Neural cell (in vitro differentiated cells): ENCODE measurements around the gene PRKAR1B. TPM values are rescaled to one million over a fixed set of nuclear protein-coding genes. Genes with fewer than 3 reads are reported as not detected.

Source experiments
- H2AFZ ChIP-seq: fragments of 200-600, 300-800 bp; sonication (generic), shearing (Covaris generic); 2 replicates; pipeline ENCODE4 v1.6.0; 2014; ENCODE audit warnings: low read depth, mild to moderate bottlenecking, antibody characterized with exemption, low read length, moderate library complexity
- H3F3A ChIP-seq: fragments of 200-600 bp; shearing (Covaris generic); 2 replicates; pipeline ENCODE4 v1.6.1; 2016; ENCODE audit warnings: mild to moderate bottlenecking, moderate library complexity, mixed read lengths, antibody characterized with exemption, low read length; ENCODE audit not compliant: insufficient read depth, poor library complexity, severe bottlenecking
- H3K27ac ChIP-seq: fragments of 200-600, 300-800 bp; sonication (generic), shearing (Covaris generic); 2 replicates; pipeline ENCODE4 v1.5.1; 2014; ENCODE audit warnings: mild to moderate bottlenecking, low read length, moderate library complexity
- H3K27me3 ChIP-seq: fragments of 300-800, 200-600 bp; sonication (generic), shearing (Covaris generic); 2 replicates; pipeline ENCODE4 v1.6.0; 2014; ENCODE audit warnings: mild to moderate bottlenecking, low read depth, low read length, moderate library complexity; ENCODE audit not compliant: insufficient read depth
- H3K36me3 ChIP-seq: fragments of 300-800, 200-600 bp; sonication (generic), shearing (Covaris generic); 2 replicates; pipeline ENCODE4 v1.5.1; 2014; ENCODE audit warnings: mild to moderate bottlenecking, antibody characterized with exemption, low read length, moderate library complexity; ENCODE audit not compliant: insufficient read depth
- H3K4me2 ChIP-seq: fragments of 300-800, 200-600 bp; sonication (generic), shearing (Covaris generic); 2 replicates; pipeline ENCODE4 v1.6.0; 2014; ENCODE audit warnings: mild to moderate bottlenecking, low read length
- H3K4me3 ChIP-seq: fragments of 300-800, 200-600 bp; sonication (generic), shearing (Covaris generic); 2 replicates; pipeline ENCODE4 v1.5.1; 2014; ENCODE audit warnings: mild to moderate bottlenecking, low read length, moderate library complexity
- H3K79me2 ChIP-seq: fragments of 200-600 bp; shearing (Covaris generic); replicated peaks from 2 replicates; pipeline ENCODE4 v1.6.0; 2014; ENCODE audit warnings: mild to moderate bottlenecking, low read length, moderate library complexity; ENCODE audit not compliant: insufficient read depth
- H3K9ac ChIP-seq: fragments of 300-800, 200-600 bp; sonication (generic), shearing (Covaris generic); 2 replicates; pipeline ENCODE4 v1.6.1; 2016; ENCODE audit warnings: mild to moderate bottlenecking, low read length, mixed read lengths
- H3K9me2 ChIP-seq: fragments of 200-600 bp; shearing (Covaris generic); 2 replicates; pipeline ENCODE4 v1.6.1; 2016; ENCODE audit warnings: mild to moderate bottlenecking, low read length, mixed read lengths; ENCODE audit not compliant: insufficient read depth
- H3K9me3 ChIP-seq: fragments of 200-600, 300-800 bp; sonication (generic), shearing (Covaris generic); 2 replicates; pipeline ENCODE4 v1.6.1; 2016; ENCODE audit warnings: mild to moderate bottlenecking, mixed run types, low read length, moderate library complexity, mixed read lengths
- H4K20me1 ChIP-seq: fragments of 200-600 bp; shearing (Covaris generic); 2 replicates; pipeline ENCODE4 v1.6.1; 2016; ENCODE audit warnings: mild to moderate bottlenecking, mixed run types; ENCODE audit not compliant: insufficient read depth
- CTCF ChIP-seq: fragments of 450-650 bp; IDR thresholded peaks from 2 replicates; pipeline ENCODE4 v1.5.1; 2014; ENCODE audit warnings: antibody characterized with exemption, mild to moderate bottlenecking, moderate library complexity; ENCODE audit not compliant: poor library complexity, severe bottlenecking
- EP300 ChIP-seq: fragments of 450-650 bp; conservative IDR thresholded peaks from 2 replicates; pipeline ENCODE4 v1.6.1; 2014; ENCODE audit warnings: antibody characterized with exemption, mild to moderate bottlenecking, moderate library complexity; ENCODE audit not compliant: poor library complexity, severe bottlenecking
- EZH2 ChIP-seq: fragments of 200-600, 300-800 bp; shearing (Covaris generic), sonication (generic); IDR thresholded peaks from 2 replicates; pipeline ENCODE4 v1.6.1; 2014; ENCODE audit warnings: antibody characterized with exemption, low read length, borderline replicate concordance, mild to moderate bottlenecking; ENCODE audit not compliant: insufficient read depth, poor library complexity, severe bottlenecking
- MXI1 ChIP-seq: fragments of 450-650 bp; conservative IDR thresholded peaks from 2 replicates; pipeline ENCODE4 v1.6.1; 2014; ENCODE audit warnings: antibody characterized with exemption, mild to moderate bottlenecking; ENCODE audit not compliant: poor library complexity, severe bottlenecking
- POLR2AphosphoS5 ChIP-seq: IDR thresholded peaks from 2 replicates; pipeline ENCODE4 v1.6.1; 2012
- RAD21 ChIP-seq: fragments of 450-650 bp; conservative IDR thresholded peaks from 2 replicates; pipeline ENCODE4 v1.6.1; 2014; ENCODE audit warnings: antibody characterized with exemption, mild to moderate bottlenecking, moderate library complexity
- SMC3 ChIP-seq: fragments of 450-650 bp; conservative IDR thresholded peaks from 2 replicates; pipeline ENCODE4 v1.6.1; 2014; ENCODE audit warnings: antibody characterized with exemption, mild to moderate bottlenecking, moderate library complexity; ENCODE audit not compliant: poor library complexity
- TAF1 ChIP-seq: IDR thresholded peaks from 2 replicates; pipeline ENCODE4 v1.6.1; 2012; ENCODE audit warnings: low read depth
- polyA plus RNA-seq: library from polyadenylated mRNA; depleted of rRNA; stranded (reverse); fragments of >200 nt; gene quantifications from 2 replicates; pipeline ENCODE4 v1.2.3, GENCODE V29; 2014
- TF ChIP-seq, protein P1 (sequence below): IDR thresholded peaks from 2 replicates; pipeline ENCODE4 v1.6.1; 2012; ENCODE audit warnings: borderline replicate concordance

PRKAR1B gene
- polyA plus RNA-seq, 1 donor from 2014 or later: 38.6 TPM

DNA sequence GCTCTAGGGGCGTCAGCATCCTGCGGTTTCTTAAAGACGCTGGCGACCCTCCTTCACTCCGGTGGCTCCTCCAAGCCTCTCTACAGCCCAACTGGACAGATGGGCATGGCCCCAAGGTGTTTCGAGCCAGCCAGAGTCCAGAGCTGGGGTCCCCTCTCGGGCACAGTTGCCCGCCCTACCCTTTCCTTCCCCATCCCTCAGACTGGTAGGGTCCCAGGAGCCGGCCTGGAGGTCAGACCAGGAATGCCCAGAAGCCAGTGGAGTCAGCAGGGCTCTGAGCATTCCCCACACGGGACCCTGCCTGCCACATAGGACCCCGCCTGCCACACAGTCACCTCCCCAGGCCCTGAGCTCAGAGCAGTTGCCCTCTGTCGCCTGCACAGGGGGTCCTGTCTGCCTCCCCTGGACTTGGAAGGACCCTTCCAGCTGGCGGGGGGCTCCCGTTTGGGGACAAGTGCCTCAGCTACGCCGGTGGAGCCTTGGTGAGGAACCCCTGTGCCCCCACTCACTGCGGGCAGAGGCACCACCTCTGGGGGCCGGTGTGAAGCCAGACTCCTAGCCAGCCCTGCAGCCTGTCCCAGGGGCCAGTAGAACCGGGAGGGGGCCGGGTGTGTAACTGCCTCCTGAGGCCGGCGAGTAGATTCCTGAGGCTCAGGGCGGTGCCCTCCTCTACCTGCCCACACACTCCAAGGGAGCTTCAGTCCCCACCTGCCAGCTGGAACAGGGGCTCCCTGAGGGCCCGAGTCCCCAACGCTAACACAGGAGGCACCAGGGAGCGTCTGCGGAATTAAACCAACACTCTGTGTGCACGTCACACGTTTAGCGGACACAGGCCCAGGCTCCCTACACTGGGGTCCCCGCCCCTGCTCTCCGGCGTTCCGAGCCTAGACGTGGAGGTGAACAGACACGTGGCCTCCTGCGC, 188.1 kb downstream of the PRKAR1B start:
- Histone ChIP-seq H3K9me2 (no peaks in the 10 kb centered on the region), H4K20me1 (no peaks in the 10 kb centered on the region), H3K27ac (no peak overlapping the region), H3F3A (no peaks in the 10 kb centered on the region), H3K79me2 (no peaks in the 10 kb centered on the region), H3K36me3 (no peaks in the 10 kb centered on the region), H3K9me3 (no peaks in the 10 kb centered on the region), H3K4me3 (no peak overlapping the region), H2AFZ (no peak overlapping the region), H3K27me3 (no peaks in the 10 kb centered on the region), H3K4me2 (no peak overlapping the region), H3K9ac (no peak overlapping the region)
- TF ChIP-seq EZH2 (no peak), EP300 (no peak), MXI1 (no peak), POLR2AphosphoS5 (no peak), TAF1 (no peak), RAD21 (no peak), SMC3 (no peak), CTCF (no peak)
- TF ChIP-seq, protein P1, sequence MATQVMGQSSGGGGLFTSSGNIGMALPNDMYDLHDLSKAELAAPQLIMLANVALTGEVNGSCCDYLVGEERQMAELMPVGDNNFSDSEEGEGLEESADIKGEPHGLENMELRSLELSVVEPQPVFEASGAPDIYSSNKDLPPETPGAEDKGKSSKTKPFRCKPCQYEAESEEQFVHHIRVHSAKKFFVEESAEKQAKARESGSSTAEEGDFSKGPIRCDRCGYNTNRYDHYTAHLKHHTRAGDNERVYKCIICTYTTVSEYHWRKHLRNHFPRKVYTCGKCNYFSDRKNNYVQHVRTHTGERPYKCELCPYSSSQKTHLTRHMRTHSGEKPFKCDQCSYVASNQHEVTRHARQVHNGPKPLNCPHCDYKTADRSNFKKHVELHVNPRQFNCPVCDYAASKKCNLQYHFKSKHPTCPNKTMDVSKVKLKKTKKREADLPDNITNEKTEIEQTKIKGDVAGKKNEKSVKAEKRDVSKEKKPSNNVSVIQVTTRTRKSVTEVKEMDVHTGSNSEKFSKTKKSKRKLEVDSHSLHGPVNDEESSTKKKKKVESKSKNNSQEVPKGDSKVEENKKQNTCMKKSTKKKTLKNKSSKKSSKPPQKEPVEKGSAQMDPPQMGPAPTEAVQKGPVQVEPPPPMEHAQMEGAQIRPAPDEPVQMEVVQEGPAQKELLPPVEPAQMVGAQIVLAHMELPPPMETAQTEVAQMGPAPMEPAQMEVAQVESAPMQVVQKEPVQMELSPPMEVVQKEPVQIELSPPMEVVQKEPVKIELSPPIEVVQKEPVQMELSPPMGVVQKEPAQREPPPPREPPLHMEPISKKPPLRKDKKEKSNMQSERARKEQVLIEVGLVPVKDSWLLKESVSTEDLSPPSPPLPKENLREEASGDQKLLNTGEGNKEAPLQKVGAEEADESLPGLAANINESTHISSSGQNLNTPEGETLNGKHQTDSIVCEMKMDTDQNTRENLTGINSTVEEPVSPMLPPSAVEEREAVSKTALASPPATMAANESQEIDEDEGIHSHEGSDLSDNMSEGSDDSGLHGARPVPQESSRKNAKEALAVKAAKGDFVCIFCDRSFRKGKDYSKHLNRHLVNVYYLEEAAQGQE: no peak

DNA sequence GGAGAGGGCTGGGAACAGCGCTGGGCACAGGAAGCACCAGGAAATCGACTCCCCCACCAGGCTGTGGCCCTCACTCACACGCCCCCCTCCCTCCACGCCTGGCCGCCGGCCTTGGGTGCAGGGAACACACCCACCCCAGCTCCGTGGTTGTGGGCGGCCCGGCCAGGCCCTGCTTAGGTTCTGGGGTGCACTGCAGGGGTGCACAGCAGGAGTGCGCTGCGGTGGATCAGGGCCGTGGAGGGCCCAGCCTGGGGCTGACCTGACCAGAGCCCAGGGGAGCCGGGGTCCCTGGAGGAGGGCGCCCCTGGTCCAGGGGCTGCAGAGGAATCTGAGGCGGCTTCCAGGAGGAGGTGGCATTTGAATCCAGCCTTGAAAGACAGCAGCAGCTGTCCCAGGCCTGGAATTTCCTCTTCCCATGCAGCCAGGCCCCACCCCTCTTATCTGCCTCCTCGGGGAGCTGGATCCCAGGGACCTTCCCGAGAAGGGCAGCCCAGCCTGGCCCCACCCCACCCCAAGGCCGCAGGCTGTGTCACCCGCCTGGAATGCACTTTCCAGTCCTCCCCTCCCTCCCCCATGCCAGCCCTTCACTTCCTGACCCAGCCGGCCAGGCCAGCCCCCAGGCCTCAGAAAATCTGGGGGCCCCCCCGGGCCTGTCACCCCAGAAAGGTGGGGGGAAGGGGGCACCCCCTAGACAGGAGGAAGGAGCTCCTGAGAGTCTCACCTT, 189.0 kb downstream of the PRKAR1B start:
- Histone ChIP-seq H3K27me3 (no peaks in the 10 kb centered on the region), H3K9me2 (no peaks in the 10 kb centered on the region), H3K27ac (no peak overlapping the region), H3K4me2 (no peak overlapping the region), H3F3A (no peaks in the 10 kb centered on the region), H3K36me3 (no peaks in the 10 kb centered on the region), H3K79me2 (no peaks in the 10 kb centered on the region), H3K9me3 (no peaks in the 10 kb centered on the region), H4K20me1 (no peaks in the 10 kb centered on the region), H2AFZ (no peak overlapping the region), H3K4me3 (no peak overlapping the region), H3K9ac (no peak overlapping the region)
- TF ChIP-seq SMC3: no peak
- no peak for TF ChIP-seq EP300
- no peak for TF ChIP-seq POLR2AphosphoS5
- TF ChIP-seq TAF1: no peak
- TF ChIP-seq, protein P1: no peak
- TF ChIP-seq CTCF: no peak
